Measurements from ENCODE around the gene NAV3.

Gene NAV3

DNA sequence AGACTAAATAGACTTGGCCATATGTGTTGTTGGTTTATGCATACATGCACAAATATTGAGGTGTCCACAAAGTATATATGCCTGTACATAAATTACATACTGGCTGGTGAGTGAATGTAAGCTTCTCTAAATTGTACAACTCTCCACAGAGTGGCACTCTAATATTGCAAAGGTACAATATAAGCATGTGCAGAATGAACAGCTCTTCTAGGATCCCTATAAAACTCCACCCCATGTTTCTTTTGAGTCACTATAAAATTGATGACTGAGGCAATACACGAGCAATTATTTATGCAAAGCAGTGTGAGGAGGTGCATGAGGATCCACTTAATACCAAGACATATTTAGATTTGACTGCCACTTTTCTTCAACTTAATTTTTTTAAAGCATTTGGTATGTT, 172.2 kb downstream of the NAV3 start:
- CTCF ChIA-PET, result interaction anchor here (0.5 to 1.0 kb wide), 2 partner anchors 114 to 141 kb away, joined by 3 read pairs; no protein-coding TSS in a partner anchor
- DNase-seq (ENCODE audit: extremely low spot score), result no peak
- POLR2A ChIA-PET, result no interaction called here
- TF ChIP-seq SP1 (IDR thresholded peaks at IDR 0.05) (no peak), FOXM1 (IDR thresholded peaks at IDR 0.05; ENCODE audit: borderline replicate concordance) (no peak), L3MBTL2 (conservative IDR thresholded peaks at IDR 0.05) (no peak), ARNT (IDR thresholded peaks at IDR 0.05) (no peak), TARDBP (IDR thresholded peaks at IDR 0.05) (no peak), ELF4 (IDR thresholded peaks at IDR 0.05) (no peak), FOXA1 (IDR thresholded peaks at IDR 0.05) (no peak), LEF1 (IDR thresholded peaks at IDR 0.05; ENCODE audit: borderline replicate concordance) (no peak), FOXK2 (IDR thresholded peaks at IDR 0.05) (no peak), CTBP1 (IDR thresholded peaks at IDR 0.05; ENCODE audit: borderline replicate concordance) (no peak), SUZ12 (IDR thresholded peaks at IDR 0.05) (no peak)
- TF ChIP-seq, protein P1, sequence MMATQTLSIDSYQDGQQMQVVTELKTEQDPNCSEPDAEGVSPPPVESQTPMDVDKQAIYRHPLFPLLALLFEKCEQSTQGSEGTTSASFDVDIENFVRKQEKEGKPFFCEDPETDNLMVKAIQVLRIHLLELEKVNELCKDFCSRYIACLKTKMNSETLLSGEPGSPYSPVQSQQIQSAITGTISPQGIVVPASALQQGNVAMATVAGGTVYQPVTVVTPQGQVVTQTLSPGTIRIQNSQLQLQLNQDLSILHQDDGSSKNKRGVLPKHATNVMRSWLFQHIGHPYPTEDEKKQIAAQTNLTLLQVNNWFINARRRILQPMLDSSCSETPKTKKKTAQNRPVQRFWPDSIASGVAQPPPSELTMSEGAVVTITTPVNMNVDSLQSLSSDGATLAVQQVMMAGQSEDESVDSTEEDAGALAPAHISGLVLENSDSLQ (IDR thresholded peaks at IDR 0.05), result no peak

DNA sequence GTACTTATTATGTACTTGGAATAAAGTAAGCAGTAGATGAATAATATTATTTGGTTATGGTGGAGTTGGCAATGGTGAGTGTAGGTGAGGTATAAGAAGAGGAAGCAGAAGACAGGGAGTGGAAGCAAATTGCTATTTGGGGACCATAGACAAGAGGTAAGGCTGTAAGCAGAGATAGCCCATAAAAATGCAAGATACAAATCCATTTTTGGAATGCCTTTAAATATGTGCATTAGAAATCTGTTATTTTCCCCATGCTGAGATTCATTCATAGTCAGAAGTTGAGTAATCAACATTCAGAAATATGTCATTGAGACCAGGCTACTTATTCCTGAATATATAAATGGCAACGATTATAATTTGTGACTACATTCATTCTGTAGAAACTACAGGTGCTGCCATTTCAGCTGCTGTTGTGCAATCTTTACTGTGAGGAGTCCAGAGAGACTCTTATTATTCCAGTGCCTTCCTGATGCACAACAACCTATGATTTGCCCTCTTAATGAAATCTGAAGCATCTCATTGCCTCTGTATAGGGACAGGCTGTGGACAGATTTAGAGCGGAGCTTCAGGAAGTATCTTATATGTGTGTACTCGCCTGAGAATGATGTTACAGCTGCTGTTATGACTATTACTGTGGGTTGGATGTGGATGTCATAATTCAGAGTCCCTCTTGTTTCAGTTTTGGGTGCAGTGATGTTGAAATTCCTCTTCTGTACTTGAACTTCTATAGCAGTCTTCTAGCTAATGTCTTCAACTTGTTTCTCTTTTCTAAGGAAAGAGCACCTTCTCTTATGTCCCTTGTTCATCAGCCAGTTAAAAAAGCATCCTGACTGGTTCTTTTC, 173.8 kb downstream of the NAV3 start:
- ChIA-PET CTCF (no interaction called here), POLR2A (no interaction called here)
- DNase-seq (ENCODE audit: extremely low spot score), result no peak
- TF ChIP-seq ZNF384 (IDR thresholded peaks at IDR 0.05), result no peak
- no peak for TF ChIP-seq CTBP1 (IDR thresholded peaks at IDR 0.05; ENCODE audit: borderline replicate concordance)
- no peak for TF ChIP-seq HDGF (IDR thresholded peaks at IDR 0.05; ENCODE audit: borderline replicate concordance)
- no peak for TF ChIP-seq SUZ12 (IDR thresholded peaks at IDR 0.05)
- no peak for TF ChIP-seq LEF1 (IDR thresholded peaks at IDR 0.05; ENCODE audit: borderline replicate concordance)
- no peak for TF ChIP-seq TARDBP (IDR thresholded peaks at IDR 0.05)
- no peak for TF ChIP-seq SP1 (IDR thresholded peaks at IDR 0.05)
- no peak for TF ChIP-seq ARNT (IDR thresholded peaks at IDR 0.05)
- TF ChIP-seq ELF4 (IDR thresholded peaks at IDR 0.05), result no peak
- TF ChIP-seq L3MBTL2 (conservative IDR thresholded peaks at IDR 0.05), result no peak
- no peak for TF ChIP-seq NFRKB (IDR thresholded peaks at IDR 0.05)
- TF ChIP-seq, protein P1 (IDR thresholded peaks at IDR 0.05), result no peak

DNA sequence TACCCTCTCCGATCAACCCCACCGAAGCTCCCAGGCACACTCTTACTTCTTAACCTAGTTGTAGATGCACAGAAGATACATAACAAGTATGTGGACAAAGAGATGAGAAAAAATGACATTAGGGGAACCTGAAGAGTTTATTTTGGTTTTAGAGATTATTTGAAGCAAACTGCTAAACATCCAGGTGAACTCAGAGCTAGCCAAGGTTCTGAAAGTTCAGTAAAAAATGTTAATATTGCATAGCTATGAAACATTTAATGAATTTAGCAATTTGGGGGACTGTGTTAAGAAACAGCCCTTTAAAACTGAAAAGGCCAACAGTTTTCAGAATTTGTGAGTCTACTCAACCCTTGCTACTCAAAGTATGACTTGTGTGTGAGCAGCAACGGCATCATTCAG, 174.4 kb downstream of the NAV3 start:
- ChIA-PET CTCF (no interaction called here), POLR2A (no interaction called here)
- TF ChIP-seq SUZ12 (IDR thresholded peaks at IDR 0.05) (no peak), ZNF384 (IDR thresholded peaks at IDR 0.05) (no peak), L3MBTL2 (conservative IDR thresholded peaks at IDR 0.05) (no peak), HDGF (IDR thresholded peaks at IDR 0.05; ENCODE audit: borderline replicate concordance) (no peak), TARDBP (IDR thresholded peaks at IDR 0.05) (no peak), CTBP1 (IDR thresholded peaks at IDR 0.05; ENCODE audit: borderline replicate concordance) (no peak), FOXK2 (IDR thresholded peaks at IDR 0.05) (no peak), BHLHE40 (IDR thresholded peaks at IDR 0.05; ENCODE audit: borderline replicate concordance) (no peak), ELF4 (IDR thresholded peaks at IDR 0.05) (no peak), ARNT (IDR thresholded peaks at IDR 0.05) (no peak), FOXM1 (IDR thresholded peaks at IDR 0.05; ENCODE audit: borderline replicate concordance) (no peak), LEF1 (IDR thresholded peaks at IDR 0.05; ENCODE audit: borderline replicate concordance) (no peak)
- TF ChIP-seq, protein P1 (IDR thresholded peaks at IDR 0.05), result no peak
- DNase-seq (ENCODE audit: extremely low spot score), result no peak

DNA sequence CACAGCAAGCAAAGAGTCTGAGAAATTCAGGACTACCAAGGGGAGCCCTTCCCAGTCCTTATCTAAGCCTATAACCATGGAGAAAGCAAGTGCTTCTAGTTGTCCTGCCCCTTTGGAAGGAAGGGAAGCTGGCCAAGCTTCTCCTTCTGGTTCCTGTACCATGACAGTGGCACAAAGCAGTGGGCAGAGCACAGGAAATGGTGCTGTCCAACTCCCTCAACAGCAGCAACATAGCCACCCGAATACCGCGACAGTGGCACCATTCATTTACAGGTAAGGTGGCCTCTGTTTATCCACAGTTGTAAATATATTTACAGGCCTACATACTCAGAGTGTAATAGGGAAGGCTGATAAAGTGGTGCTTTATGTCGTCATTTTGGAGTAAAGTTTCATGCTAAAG, 176.5 kb downstream of the NAV3 start:
- no peak for DNase-seq (ENCODE audit: extremely low spot score)
- TF ChIP-seq SUZ12 (IDR thresholded peaks at IDR 0.05), result no peak
- no peak for TF ChIP-seq L3MBTL2 (conservative IDR thresholded peaks at IDR 0.05)
- no peak for TF ChIP-seq ARNT (IDR thresholded peaks at IDR 0.05)
- no peak for TF ChIP-seq SP1 (IDR thresholded peaks at IDR 0.05)
- CTCF ChIA-PET, result interaction anchor here (0.6 kb wide), 1 partner anchor 257 kb away, joined by 6 read pairs; no protein-coding TSS in a partner anchor
- POLR2A ChIA-PET, result no interaction called here

DNA sequence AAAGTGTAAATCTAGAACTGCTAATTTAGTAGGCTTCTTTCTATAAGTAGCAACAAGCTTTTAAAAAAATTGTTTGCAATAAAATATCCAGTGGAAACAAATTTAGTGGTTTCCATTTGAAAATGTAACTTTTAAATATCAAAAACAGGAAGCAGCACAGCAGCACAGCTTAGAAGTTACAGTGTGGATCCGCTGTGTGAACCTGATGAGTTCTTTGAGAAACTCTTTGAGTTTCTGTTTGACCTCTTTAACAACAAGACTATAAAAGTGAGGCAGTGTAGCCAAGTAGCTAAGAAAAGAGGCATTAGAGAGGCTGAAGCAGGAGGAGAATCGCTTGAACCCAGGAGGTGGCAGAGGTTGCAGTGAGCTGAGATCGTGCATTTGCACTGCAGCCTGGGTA, 178.3 kb downstream of the NAV3 start:
- no peak for DNase-seq (ENCODE audit: extremely low spot score)
- ChIA-PET CTCF (no interaction called here), POLR2A (no interaction called here)
- TF ChIP-seq SP1 (IDR thresholded peaks at IDR 0.05) (no peak), ARNT (IDR thresholded peaks at IDR 0.05) (no peak), ELF4 (IDR thresholded peaks at IDR 0.05) (no peak), SUZ12 (IDR thresholded peaks at IDR 0.05) (no peak), L3MBTL2 (conservative IDR thresholded peaks at IDR 0.05) (no peak)

DNA sequence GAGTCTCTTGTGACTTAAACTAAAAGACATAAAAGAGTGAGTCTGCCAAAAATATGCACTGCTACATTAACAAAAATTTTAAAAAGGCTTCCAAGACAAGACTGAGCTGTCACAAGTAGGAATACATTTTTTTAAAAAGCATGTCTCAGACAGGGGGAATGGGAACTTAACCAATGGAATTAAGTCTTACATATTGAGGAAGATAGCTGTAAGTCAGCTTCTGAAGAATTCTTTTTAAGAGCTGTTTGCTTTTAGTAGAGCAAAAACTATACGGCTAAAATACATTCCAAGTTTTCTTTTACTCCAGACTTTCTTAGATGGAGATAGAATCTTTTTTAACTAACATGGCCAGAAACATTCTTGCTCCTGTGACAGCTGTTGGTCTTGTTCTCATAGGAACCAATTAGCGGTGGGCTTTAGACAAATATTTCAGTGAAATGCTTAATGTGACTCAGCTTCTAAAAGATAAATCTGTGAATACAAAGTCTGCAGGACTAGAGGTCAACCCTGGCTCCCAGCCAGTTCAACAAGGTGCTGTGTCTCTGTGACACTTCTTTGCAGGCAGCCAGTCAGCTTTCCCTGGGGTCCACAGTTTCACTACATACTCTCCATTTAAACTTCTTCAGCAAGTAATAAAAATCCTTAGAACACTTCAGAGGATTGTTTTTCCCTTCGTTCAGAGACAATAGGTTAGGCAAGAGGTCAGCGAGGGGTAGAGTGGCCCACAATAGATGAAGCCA, 187.6 kb downstream of the NAV3 start:
- TF ChIP-seq SUZ12 (IDR thresholded peaks at IDR 0.05) (no peak), NFRKB (IDR thresholded peaks at IDR 0.05) (no peak), ZNF384 (IDR thresholded peaks at IDR 0.05) (no peak), TARDBP (IDR thresholded peaks at IDR 0.05) (no peak), ARNT (IDR thresholded peaks at IDR 0.05) (no peak), FOXA1 (IDR thresholded peaks at IDR 0.05) (no peak), FOXM1 (IDR thresholded peaks at IDR 0.05; ENCODE audit: borderline replicate concordance) (no peak), BHLHE40 (IDR thresholded peaks at IDR 0.05; ENCODE audit: borderline replicate concordance) (no peak)
- CTCF ChIA-PET, result no interaction called here
- no peak for DNase-seq (ENCODE audit: extremely low spot score)
- POLR2A ChIA-PET, result no interaction called here

Data from HEK293T (cell line).